Thyroid gland (tissue), 4 donors: ENCODE measurements around the gene LIMK1. TPM values are rescaled to one million over a fixed set of nuclear protein-coding genes. Genes with fewer than 3 reads are reported as not detected.

Experiments used
- DNase-seq, 2 donors: peaks; one replicate each; pipeline ENCODE4 v3.0.0-alpha.2; 2019
- H3K27ac ChIP-seq, 3 donors: fragments of 200-600 bp; sonication (generic); 1 replicate in 2 of 3; 2 replicates in 1 of 3; pipeline ENCODE4 v1.5.1; 2016 to 2019; ENCODE audit warnings: mild to moderate bottlenecking in 1 of 3, moderate library complexity in 1 of 3
- H3K27me3 ChIP-seq: fragments of 200-600 bp; sonication (generic); one replicate; pipeline ENCODE4 v1.5.1; 2019
- H3K36me3 ChIP-seq, 2 donors: fragments of 200-600 bp; sonication (generic); one replicate each; pipeline ENCODE4 v1.5.1; 2016 to 2019
- H3K4me1 ChIP-seq, 2 donors: fragments of 200-600 bp; sonication (generic); one replicate each; pipeline ENCODE4 v1.5.1; 2017 to 2019
- H3K4me3 ChIP-seq, 3 donors: fragments of 200-600 bp; sonication (generic); replicated peaks in 1 of 3; 1 replicate in 2 of 3; 2 replicates in 1 of 3; pipeline ENCODE4 v1.5.1; 2016; ENCODE audit warnings: mild to moderate bottlenecking in 1 of 3
- H3K9me3 ChIP-seq: fragments of 200-600 bp; sonication (generic); one replicate; pipeline ENCODE4 v1.5.1; 2017
- CTCF ChIP-seq, 6 experiments: fragments of 200-600 bp in 3 of 6; fragments of 450-650 bp in 3 of 6; sonication (generic) in 3 of 6; IDR thresholded peaks; one replicate each; pipeline ENCODE4 v1.5.1; 2016 to 2019; ENCODE audit warnings: antibody characterized with exemption in 6 of 6, mild to moderate bottlenecking in 2 of 6, inconsistent platforms in 1 of 6, moderate library complexity in 1 of 6
- POLR2A ChIP-seq, 2 donors: fragments of 450-650 bp; IDR thresholded peaks; one replicate each; pipeline ENCODE4 v1.6.1; 2017; ENCODE audit warnings: antibody characterized with exemption in 2 of 2, mild to moderate bottlenecking in 2 of 2, moderate library complexity in 1 of 2
- WGBS, 2 donors: methylation state at CpG; one replicate each; pipeline ENCODE4 v1.1.5; 2017; 5-methylcytosine and 5-hydroxymethylcytosine counted together
- intact Hi-C: fragments of 100-400 bp; cut with DNase I; formaldehyde crosslinking; loops from one replicate; pipeline ENCODE4 v1.15.1; 2023
- total RNA-seq, 4 donors: library from RNA; depleted of rRNA; stranded (reverse); fragments of >200 nt; gene quantifications; one replicate each; pipeline ENCODE4 v1.2.3, GENCODE V29; 2016

LIMK1 gene
- total RNA-seq, 4 donors from 2014 or later = 16.7 to 32.8 (median 21.5) TPM

- peak overlapping the region; percentile 53 to 94 (median 91) for H3K27ac ChIP-seq
- WGBS, 2 donors = 34 to 40% methylated on average over 4 to 16 of the region's 21 CpGs
- TF ChIP-seq CTCF (IDR thresholded peaks at IDR 0.05) (peak in 1 of 6 experiments; percentile 42), POLR2A (IDR thresholded peaks at IDR 0.05) (no peak)
- H3K9me3 ChIP-seq = no peaks in the 10 kb centered on the region
- no peaks in the 10 kb centered on the region for H3K27me3 ChIP-seq
- DNase-seq = peak; percentile 96 to 97
- peaks cover 19 to 30% of the 10 kb centered on the region in 2 donors for H3K4me1 ChIP-seq
- intact Hi-C loops = no loop called here
- H3K4me3 ChIP-seq = no peak overlapping the region
- no peaks in the 10 kb centered on the region for H3K36me3 ChIP-seq
These were observed 23.7 kb upstream of the LIMK1 start for GRCh38 chr7:74059681-74060588.

GRCh38 chr7:74061840-74062539 is 21.6 kb upstream of the LIMK1 start:
- DNase-seq = peak; percentile 88 to 89
- Histone ChIP-seq H3K9me3 (no peaks in the 10 kb centered on the region), H3K4me1 (peaks cover 19 to 30% of the 10 kb centered on the region in 2 donors), H3K27me3 (no peaks in the 10 kb centered on the region), H3K27ac (peak overlapping the region; percentile 91 to 94 (median 92)), H3K4me3 (peak overlapping the region in 1 of 3 donors; percentile 14), H3K36me3 (no peaks in the 10 kb centered on the region)
- 17 to 31% methylated on average over 12 to 15 of the region's 20 CpGs for WGBS, 2 donors
- no peak for TF ChIP-seq CTCF (IDR thresholded peaks at IDR 0.05)
- peak in 1 of 2 donors; percentile 90 for TF ChIP-seq POLR2A (IDR thresholded peaks at IDR 0.05)
- intact Hi-C loops = no loop called here

- Histone ChIP-seq H3K9me3 (no peaks in the 10 kb centered on the region), H3K36me3 (no peaks in the 10 kb centered on the region), H3K4me1 (peaks cover 19 to 30% of the 10 kb centered on the region in 2 donors), H3K27ac (peak overlapping the region in 1 of 3 donors; percentile 94), H3K4me3 (no peak overlapping the region), H3K27me3 (no peaks in the 10 kb centered on the region)
- intact Hi-C loops = no loop called here
- TF ChIP-seq CTCF (IDR thresholded peaks at IDR 0.05) (no peak), POLR2A (IDR thresholded peaks at IDR 0.05) (no peak)
- no peak for DNase-seq
- 90 to 100% methylated on average over 1 to 10 of the region's 14 CpGs for WGBS, 2 donors
These were observed 20.4 kb upstream of the LIMK1 start for GRCh38 chr7:74063223-74063641.

- H3K27ac ChIP-seq = no peak overlapping the region
- WGBS, 2 donors = 96 to 98% methylated on average over 12 of the region's 12 CpGs
These were observed 20.0 kb upstream of the LIMK1 start for GRCh38 chr7:74063646-74064045.

More at GRCh38 chr7:74063646-74064045, 20.0 kb upstream of the LIMK1 start:
- intact Hi-C loops = no loop called here
- no peak for DNase-seq
- Histone ChIP-seq H3K4me1 (peaks cover 19 to 30% of the 10 kb centered on the region in 2 donors), H3K4me3 (no peak overlapping the region), H3K36me3 (no peaks in the 10 kb centered on the region), H3K27me3 (no peaks in the 10 kb centered on the region), H3K9me3 (no peaks in the 10 kb centered on the region)
- no peak for TF ChIP-seq POLR2A (IDR thresholded peaks at IDR 0.05)
- TF ChIP-seq CTCF (IDR thresholded peaks at IDR 0.05) = no peak
